NCI-H345 (cell line): ENCODE data around the gene SLIT1.
A peak's percentile ranks its signal among the peaks of the same experiment; 100 is the strongest.

Experiments used
- DNase-seq: peaks from one replicate; lab custom pipeline; 2025; lab: John Stamatoyannopoulos, UW

Gene SLIT1

DNA sequence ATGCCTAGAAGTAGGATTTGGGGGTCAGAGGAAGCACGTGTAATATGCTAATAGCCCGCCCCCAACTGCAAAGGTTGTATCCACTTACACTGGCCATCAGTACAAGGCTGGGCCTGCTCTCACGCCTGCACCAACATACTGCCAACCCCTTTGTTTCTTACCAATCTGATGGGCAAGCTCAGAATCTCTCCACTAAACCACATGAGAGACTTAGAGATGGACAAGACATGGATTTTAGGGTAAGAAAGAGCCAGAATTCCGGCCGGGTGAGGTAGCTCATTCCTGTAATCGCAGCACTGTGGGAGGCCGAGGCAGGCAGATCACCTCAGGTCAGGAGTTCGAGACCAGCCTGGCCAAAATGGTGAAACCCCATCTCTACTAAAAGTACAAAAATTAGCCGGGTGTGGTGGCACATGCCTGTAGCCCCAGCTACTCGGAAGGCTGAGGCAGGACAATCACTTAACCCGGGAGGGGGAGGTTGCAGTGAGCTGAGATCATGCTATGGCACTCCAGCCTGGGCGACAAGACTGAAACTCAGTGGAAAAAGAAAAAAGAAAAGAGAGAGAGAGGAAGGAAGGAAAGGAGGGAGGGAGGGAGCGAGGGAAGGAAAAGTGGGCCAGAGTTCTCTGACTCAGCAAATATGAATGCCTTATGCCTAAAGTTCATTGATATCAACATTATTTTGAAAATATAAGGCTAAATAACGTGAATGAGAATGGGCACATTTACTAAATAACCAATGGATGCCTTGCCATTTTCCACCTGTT is 162.2 kb downstream of the SLIT1 start:
- no peak for DNase-seq

DNA sequence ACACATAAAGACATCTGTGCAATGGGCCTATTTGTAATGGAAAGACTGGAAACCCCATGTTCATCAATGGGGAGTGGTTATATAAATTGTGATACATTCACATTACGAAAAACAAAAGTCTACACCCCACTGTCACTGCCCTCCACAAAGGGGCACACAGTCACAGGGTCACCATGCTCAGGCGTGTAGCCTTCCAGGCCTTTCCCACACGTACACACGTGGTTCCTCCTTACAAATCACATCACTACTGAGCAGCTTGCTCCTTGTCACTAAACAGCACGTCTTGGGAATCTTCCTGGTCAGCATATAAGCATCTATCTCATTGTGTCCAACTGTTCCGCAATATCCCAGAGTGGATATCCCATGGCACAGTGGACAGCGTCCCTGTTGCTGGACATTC is 163.1 kb downstream of the SLIT1 start:
- DNase-seq: no peak

DNA sequence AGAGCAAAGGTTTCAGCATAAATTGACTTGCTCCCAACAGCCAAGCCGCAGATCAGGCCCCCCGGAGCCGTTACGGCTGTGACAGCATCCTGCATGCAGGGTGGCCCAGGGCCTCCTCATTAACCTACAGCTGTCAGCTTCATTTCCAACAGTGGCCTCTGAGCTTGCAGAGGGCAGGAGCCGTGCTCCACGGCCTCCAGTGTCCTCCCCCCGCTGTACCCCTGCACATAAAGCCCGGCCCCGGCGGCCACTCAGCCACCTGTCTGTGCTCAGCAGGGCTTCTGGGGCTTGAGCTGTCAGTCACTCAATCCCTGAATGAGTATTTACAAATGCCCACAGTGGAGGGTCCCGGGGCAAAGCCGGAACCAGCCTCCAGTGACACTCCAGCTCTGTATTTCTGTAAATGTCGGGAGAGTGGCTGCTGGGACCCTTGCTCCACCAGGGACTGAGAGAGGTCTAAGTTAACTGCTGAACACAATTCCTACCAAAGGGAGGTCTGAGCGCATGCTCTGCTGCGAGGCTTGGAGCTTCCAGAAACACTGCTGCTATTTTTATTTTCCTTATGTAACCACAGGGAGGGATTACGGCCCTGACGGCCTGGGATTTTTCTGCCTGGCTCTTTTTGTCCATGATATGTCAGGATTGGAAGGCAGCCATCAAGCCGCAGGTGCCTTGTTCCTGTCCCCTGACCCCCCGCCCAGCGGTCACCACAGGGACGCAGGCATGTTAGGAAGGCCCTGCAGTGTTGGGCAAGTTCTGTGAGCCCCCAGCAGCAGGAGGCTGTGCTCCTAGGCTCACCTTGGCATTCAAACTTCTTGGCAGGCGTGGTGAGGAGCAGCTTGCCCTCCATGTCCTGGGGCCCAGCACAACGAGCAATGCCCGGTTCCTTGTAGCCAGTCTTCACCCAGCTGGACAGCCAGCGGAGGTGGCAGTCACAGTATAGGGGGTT is 165.0 kb downstream of the SLIT1 start:
- DNase-seq: peak; percentile 81

DNA sequence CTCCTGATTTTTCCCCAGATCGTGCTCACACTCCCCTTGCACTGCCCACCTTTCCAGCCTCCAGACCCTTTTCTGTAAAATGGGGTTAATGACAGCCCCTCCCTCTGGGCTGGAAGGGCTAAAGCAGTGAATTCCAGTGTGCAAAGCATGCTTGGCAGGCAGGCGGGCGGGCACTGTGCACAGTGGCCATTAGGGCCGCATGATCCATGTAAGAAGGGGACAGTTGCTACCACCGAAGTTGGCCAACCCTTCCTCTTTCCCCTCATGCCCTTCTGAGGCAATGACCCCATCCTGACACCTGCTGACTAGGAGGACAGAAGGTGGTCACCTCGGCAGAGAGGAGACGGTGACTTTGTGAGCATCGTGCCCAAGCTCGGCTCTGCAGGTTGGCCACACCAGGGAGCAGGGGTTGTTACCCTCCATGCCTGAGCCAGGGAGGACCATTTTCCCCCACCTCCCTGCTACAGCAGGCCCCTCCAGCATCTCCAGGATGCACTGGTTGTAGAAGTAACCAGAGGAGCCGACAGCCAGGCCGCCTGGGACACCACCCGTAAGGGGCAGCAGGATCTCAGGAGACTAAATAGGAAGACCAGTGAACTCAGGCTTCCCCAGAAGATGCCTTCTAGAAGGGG is 166.4 kb downstream of the SLIT1 start:
- DNase-seq: no peak

DNA sequence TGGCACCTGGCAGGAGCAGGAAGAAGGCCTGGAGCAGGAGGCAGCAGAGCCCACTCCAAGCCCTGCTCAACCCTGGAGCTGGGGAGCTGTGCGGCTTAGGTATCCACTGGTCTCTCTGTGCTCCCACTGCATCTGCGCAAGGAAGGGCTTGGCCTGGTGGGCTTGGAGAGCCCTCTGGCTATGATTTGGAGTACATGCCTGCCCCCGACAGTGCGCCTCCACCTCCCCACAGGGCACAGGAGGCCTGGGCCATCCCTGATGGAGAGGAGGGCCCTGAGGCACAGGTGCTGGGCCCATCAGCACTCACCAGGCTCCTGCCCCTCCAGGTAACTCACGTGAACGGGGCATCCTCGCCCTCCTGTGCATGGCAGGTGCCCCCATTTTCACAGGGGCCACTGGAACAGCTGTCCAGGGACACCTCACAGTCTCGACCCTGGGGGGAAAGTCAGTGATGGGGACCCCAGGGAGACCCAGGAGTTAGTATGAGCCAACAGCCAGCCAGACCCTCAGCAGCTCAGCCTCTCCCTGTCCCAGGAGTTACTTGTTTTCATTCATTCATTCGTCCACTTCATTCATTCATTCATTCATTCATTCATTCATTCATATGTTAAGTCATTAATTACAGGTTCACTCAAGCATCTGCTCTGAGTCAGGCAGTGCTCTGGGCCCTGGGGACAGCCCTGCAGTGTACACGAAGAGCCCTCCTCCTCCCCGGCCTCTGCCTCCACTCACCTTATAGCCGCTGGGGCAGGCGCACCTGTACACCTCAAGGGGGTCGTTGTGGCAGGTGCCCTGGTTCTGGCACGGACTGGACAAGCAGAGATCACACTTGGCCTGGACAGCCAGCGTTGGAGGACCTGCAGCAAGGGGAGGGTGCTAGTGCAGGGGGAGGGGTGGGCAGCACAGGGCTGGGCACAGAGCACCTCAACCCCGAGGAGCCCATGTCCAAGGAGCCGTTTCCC is 167.2 kb downstream of the SLIT1 start:
- no peak for DNase-seq

DNA sequence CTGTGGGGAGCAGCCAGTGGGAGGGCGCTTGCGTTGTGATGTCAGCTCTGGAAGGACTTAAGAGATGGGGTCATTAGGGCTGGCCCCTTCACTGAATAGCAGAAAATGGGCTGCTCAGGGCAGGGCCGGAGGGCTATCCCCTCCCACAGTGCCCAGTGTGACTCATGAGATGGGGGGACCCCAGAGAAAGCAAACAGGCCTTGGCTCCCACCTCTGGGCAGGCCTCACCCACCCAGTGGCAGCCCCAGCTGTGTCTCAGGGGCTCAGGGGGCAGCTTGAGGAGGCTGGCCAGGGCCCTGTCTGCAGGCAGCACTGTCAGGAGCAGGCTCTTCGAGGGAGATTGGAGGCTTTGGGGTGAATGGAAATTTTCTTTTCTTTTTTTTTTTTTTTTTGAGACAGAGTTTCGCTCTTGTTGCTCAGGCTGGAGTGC is 168.3 kb downstream of the SLIT1 start:
- DNase-seq: no peak

DNA sequence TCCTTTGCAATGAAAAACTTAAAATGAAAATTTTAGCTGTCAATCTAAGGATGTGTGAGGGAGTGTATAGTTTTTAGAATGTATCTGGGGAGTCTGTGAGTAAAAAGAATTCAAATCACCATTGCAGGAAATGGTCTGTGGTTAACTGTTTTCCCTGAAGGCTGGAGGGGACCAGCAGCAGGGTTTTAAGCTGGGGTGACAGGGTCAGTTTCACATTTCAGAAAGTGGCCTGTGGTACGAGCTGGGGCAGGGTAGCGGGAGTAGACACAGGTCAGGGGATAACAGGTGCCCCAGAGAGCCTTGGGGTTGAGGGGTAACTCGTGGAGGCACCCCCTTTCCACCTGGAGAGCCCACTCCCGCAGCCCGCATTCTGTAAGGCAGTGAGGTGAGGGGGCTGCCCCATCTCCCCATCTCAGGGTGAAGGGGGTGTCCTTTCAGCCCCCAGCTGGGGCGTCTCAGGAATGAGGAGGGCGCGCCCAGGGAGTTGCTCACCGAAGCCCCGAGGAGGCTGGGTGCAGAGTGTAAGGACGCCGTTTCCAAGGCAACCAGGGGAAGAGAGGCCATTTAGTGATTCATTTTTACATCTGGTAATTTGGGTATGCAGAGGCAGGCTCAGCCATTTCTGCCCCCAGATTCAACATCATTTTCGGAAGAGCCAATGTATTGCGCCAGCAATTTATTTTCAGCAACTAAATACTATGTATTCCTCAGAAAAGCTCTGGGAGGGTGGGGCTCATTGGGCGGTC is 168.9 kb downstream of the SLIT1 start:
- DNase-seq: no peak

DNA sequence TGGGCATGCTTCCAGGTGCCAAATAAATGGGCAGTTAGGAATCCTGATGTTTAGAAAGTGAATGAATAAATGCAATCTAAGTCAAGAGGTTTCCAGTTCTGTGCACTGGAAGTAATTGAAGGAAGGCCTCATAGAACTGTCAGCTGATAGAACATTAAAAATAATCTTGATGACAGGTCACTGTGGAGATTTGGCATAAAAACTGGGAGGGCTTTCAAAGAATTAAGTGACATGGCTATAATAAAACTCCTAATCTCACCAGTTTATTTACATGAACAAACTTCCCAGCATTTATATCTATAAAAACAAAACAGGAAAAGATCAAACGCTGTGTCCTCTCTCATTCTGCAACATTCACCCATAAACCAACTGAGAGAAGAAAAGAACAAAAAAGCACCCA is 170.5 kb downstream of the SLIT1 start:
- DNase-seq: no peak

DNA sequence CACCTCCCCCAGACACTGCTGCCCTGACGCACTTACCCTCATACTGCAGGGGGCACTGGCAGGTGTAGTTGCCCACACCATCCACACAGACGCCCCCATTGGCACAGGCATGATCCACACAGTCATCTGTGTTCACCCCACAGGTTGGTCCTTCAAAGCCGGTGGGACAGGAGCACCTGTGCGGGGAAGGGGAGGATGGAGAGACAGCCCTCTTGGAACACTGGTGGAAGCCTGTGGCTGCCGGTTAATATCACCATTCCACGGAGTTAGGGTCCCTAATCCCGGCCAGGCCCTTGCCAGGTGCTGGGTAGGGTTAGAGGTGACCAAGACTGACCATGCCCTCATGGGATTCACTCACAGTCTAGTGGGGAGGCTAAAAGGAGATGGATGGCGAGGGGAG is 171.8 kb downstream of the SLIT1 start:
- no peak for DNase-seq

DNA sequence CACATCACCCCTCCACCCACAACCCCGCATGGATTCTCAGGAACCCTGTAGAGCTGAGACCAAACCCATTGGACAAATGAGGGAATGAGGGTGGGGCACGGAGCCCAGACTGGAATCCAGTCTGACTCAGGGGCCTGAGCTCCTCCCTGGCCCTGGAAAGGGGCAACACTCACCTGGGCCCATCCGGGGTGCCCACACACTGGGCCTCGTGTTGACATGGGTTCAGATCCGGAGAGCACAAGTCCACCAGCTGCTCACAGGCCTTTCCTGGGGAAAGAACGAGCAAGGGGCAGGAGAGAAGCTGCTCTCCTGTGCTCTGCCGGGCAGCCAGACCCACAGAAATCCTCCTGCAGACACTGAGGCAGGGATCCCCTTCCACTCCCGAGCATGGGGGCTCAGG is 172.2 kb downstream of the SLIT1 start:
- no peak for DNase-seq

DNA sequence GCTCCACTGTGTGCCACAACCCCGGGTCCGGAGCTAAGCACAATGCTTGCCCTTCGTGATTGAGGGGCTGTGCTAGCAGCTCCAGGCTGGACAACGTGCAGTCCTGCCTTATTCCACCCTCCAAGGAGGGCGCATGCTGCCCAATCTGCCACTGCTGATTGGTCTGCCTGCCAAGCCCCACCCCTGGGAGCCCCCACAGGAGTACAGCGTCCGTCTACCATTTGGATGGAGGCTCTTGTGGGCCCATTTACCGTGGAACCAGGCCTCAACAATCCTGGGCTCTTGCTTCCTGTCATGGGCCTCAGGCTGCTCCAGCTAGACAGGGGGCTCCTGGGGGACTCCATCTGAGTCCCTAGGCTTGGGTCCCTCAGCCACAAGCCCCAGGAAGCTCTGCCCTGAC is 173.3 kb downstream of the SLIT1 start:
- no peak for DNase-seq

DNA sequence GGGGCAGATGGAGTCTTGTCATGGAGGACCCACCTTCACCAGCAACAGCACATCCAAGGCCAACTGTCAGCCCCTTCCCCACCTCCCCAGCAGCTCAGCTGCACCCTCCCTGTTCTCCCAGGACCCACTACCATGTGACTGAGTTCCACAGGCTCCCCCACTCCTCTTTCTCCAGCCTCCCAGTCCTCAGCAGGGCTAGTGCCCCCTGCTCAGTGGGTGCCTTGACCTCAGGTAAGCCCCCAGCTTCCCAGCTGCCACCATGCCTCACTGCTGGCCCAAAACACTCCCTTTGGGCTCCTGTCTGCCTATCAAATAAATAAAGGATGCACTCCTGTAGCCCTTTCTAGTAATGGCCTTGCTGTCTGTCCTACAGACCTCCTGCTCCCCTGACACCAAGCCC is 174.4 kb downstream of the SLIT1 start:
- DNase-seq: no peak

DNA sequence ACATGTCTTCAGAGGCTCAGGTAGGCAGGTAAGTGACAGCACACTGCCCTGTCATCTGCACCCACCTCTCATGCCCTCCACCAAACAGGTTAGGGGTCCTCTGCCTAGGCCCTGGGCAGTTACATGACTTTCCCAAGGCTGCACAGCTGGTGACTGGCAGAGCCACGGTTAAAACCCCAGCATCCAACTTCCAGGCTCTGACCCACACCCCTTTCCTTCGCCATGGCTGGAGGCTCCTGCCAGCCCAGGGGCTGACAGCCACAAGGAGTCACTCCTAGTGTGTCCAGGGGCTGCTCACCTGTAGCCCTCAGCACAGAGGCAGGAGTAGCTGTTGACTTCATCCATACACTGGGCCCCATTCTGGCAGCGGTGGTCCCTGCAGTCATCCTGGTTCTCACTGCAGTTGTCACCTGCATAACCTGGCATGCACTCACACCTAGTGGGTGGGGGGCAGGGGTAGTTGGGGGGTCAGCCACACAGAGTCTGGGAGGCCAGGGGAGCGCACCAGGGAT is 175.0 kb downstream of the SLIT1 start:
- no peak for DNase-seq

DNA sequence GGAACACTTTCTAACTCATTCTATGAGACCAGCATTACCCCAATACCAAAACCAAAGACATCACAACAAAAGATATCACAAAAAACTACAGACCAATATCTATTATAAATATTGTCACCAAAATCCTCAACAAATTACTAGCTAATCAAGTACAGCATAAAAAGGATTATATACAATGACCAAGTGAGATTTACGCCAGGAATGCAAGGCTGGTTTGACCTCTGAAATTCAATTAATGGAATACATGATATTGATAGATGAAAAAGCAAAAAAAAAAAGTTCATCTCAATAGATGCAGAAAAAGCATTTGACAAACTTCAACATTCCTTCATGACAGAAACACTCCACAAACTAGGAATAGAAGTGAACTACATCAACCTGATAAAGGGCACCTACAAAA is 178.3 kb downstream of the SLIT1 start:
- no peak for DNase-seq

DNA sequence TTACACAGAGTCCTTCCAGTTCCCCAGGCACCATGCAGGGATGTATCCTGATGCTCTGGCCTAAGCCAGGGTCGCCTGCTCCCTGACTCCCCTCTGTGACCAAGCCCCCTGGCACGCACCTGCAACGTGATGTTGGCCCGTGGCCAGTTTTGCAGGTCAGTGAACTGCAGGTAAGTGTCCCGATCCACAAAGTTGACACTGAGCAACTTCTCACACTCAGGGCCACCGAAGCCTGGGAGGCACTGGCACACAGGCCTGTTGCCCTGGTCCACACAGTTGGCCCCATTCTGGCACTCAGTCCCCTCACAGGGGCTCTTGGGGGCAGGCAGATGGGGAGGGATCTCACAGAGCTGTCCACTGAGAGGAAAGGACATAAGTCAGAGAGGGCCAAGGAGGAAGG is 179.4 kb downstream of the SLIT1 start:
- DNase-seq: no peak

DNA sequence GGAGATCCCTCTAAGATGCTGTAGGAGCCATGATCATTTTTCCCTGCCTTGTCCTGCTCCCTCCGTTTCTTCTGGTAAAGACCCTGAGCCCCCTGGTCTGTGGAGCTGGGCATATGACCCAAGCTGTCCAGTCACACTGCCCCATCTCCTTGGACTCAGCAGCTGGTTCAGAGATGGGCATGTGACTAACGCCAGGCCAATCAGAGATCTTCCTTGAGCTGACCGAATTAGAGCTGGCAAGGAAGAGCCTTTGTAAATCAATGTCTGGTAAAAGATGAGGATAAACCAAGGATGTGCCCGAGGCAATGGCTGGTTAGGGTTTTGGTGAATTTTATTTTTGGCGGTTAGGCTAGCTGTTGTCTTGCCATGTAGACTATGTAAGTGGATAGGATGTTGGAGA is 180.4 kb downstream of the SLIT1 start:
- DNase-seq: no peak

DNA sequence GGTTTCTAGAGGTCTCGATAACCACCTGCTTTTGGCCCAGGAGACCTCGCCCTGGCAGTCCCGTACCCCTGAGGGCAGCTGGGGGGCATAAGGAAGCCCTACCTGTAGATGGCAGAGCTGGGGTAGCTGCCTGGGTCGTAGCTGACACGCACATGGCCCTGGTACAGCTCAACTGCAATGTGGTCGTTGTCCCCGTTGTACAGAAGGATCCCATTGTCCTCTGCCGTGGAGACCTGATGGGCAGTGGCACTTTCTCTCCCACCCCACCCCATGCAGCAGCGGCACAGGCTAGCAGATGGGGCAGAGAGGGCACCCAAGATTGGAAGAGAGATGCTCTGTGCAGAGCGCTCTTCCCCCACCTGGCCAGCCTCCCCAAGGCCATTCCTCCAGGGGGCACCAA is 181.2 kb downstream of the SLIT1 start:
- no peak for DNase-seq

DNA sequence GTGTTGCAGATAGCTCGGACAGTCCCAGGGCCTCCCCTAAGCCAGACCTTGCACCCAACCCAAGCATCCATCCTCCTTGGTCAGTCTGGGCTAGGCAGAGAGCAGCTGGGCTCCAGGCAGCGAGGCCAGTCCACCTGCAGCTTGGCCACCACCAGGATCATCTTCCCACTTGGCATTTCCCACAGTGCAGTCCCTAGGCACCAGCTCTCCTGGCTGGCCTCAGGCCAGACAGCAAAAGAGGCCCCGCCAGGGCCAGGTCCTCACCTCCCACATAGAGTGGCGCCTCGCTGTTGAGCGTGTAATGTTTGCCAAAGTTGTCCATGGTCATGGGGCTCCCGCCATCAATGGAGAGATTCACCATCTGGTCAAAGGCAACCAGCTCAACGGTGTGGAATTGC is 182.0 kb downstream of the SLIT1 start:
- no peak for DNase-seq

DNA sequence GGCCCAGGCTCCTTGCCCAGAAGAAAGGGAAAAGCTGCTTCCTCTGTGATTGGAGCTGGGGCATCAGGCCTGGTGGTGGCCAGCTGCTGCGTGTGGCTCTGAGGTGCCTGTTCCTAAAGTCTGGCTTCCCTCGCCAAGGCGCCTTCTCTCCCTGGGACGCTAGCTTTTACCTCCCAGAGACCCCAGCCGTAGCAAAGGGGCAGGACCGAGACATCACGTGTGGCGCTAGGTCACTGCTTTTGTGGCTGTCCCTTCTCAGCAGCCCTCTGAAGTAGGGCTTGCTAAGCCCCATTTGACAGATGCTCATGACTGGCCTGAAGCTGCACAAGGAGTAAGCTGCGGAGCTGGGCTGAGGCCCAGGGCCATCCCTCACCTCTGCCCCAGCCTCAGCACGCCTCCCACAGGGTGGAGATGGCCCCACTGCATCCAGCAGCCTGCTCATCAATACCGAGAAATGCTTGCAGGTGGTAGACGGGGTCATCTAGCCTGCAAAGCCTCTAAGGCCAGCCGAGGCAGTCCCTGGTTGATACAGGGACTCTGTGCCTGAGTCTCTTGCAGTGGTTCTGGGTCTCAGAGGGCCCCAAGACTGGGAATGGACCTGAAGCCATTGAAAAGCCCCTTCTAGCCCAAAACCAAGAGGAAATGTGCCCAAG is 182.5 kb downstream of the SLIT1 start:
- no peak for DNase-seq

DNA sequence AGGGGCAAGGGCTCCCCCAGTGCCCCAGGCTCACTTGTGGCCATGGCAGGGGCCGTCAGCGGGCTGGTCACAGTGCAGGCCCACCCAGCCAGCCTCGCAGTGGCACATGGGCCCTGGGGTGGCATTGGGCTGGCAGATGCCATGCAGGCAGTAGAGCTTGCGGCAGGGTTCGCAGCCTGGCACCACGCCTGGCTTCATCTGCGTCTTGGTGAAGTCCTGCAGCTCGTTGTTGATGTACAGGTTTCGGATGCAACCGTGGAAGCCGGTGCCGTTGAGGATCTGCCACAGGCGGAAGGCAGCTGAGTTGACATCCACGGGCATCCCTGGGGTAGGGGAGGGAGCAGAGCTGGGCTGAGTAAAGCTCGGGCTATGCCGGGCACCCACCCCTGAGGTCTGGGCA is 183.1 kb downstream of the SLIT1 start:
- DNase-seq: no peak
